Mesenchymal stem cell (in vitro differentiated cells and primary cell): Measurements from ENCODE around the gene CCDC174.
A peak's percentile ranks its signal among the peaks of the same experiment; 100 is the strongest.
"Not testable (repeated sequence)": the region's sequence is repeated elsewhere in the genome, so short reads cannot be mapped to it uniquely, and the experiment has no call there.

Source experiments
- DNase-seq: peaks from one replicate; pipeline ENCODE4 v3.0.0-alpha.2; 2013
- H2AFZ ChIP-seq: one replicate; pipeline ENCODE4 v1.6.1; 2013; ENCODE audit warnings: low read depth, mild to moderate bottlenecking, control low read depth, inconsistent platforms, low read length, moderate library complexity
- H2AK5ac ChIP-seq: 2 replicates; pipeline ENCODE4 v1.6.1; 2013; ENCODE audit warnings: low read length, moderate library complexity, mild to moderate bottlenecking, inconsistent platforms; ENCODE audit not compliant: severe bottlenecking
- H2BK120ac ChIP-seq: one replicate; pipeline ENCODE4 v1.6.1; 2013; ENCODE audit warnings: low read depth, mild to moderate bottlenecking, inconsistent platforms, low read length, moderate library complexity
- H2BK12ac ChIP-seq, 2 experiments: one replicate each; pipeline ENCODE4 v1.6.1; 2013; ENCODE audit warnings: inconsistent platforms in 2 of 2, low read length in 2 of 2, mild to moderate bottlenecking in 2 of 2, moderate library complexity in 2 of 2, control low read depth in 1 of 2
- H2BK15ac ChIP-seq: one replicate; pipeline ENCODE4 v1.6.1; 2013; ENCODE audit warnings: mild to moderate bottlenecking, low read depth, inconsistent platforms; ENCODE audit not compliant: poor library complexity, severe bottlenecking
- H2BK5ac ChIP-seq: 2 replicates; pipeline ENCODE4 v1.6.1; 2013; ENCODE audit warnings: low read depth, mild to moderate bottlenecking, low read length, control low read depth, inconsistent platforms; ENCODE audit not compliant: poor library complexity, severe bottlenecking
- H3K14ac ChIP-seq, 2 experiments: one replicate each; pipeline ENCODE4 v1.6.1; 2013; ENCODE audit warnings: inconsistent platforms in 2 of 2, low read length in 2 of 2, control low read depth in 1 of 2, mild to moderate bottlenecking in 1 of 2, moderate library complexity in 1 of 2
- H3K18ac ChIP-seq, 2 experiments: one replicate each; pipeline ENCODE4 v1.6.1; 2013; ENCODE audit warnings: inconsistent platforms in 2 of 2, low read length in 2 of 2, control low read depth in 1 of 2, low read depth in 1 of 2, mild to moderate bottlenecking in 1 of 2
- H3K23ac ChIP-seq, 2 experiments: one replicate each; pipeline ENCODE4 v1.6.1; 2013; ENCODE audit warnings: inconsistent platforms in 2 of 2, low read length in 2 of 2, mild to moderate bottlenecking in 2 of 2, moderate library complexity in 2 of 2, control low read depth in 1 of 2
- H3K27ac ChIP-seq: 2 replicates; pipeline ENCODE4 v1.5.1; 2013; ENCODE audit warnings: mild to moderate bottlenecking, moderate library complexity, low read length, control low read depth, inconsistent platforms; ENCODE audit not compliant: poor library complexity, severe bottlenecking
- H3K27me3 ChIP-seq, 2 experiments: 2 replicates each; pipeline versions ENCODE4 v1.6.1 to v1.7.0; 2013; ENCODE audit warnings: low read length in 2 of 2, mild to moderate bottlenecking in 2 of 2, moderate library complexity in 2 of 2, control low read depth in 1 of 2, inconsistent platforms in 1 of 2; ENCODE audit not compliant: control insufficient read depth in 1 of 2, insufficient read depth in 1 of 2
- H3K36me3 ChIP-seq, 2 experiments: 2 replicates each; pipeline versions ENCODE4 v1.6.1 to v1.7.0; 2013; ENCODE audit warnings: low read length in 2 of 2, control low read depth in 1 of 2, inconsistent platforms in 1 of 2, low read depth in 1 of 2, mild to moderate bottlenecking in 1 of 2; ENCODE audit not compliant: insufficient read depth in 2 of 2, control insufficient read depth in 1 of 2
- H3K4ac ChIP-seq, 2 experiments: one replicate each; pipeline ENCODE4 v1.6.1; 2013; ENCODE audit warnings: inconsistent platforms in 2 of 2, low read length in 2 of 2, mild to moderate bottlenecking in 2 of 2, moderate library complexity in 2 of 2, control low read depth in 1 of 2, low read depth in 1 of 2
- H3K4me1 ChIP-seq: 2 replicates; pipeline ENCODE4 v1.6.1; 2013; ENCODE audit warnings: low read depth, low read length, control low read depth; ENCODE audit not compliant: control insufficient read depth, insufficient read depth
- H3K4me2 ChIP-seq: 2 replicates; pipeline ENCODE4 v1.6.1; 2013; ENCODE audit warnings: low read length, mild to moderate bottlenecking, inconsistent platforms; ENCODE audit not compliant: poor library complexity, severe bottlenecking
- H3K4me3 ChIP-seq, 2 experiments: 2 replicates each; pipeline versions ENCODE4 v1.5.1 to v1.7.0; 2013; ENCODE audit warnings: low read length in 2 of 2, mild to moderate bottlenecking in 2 of 2, control low read depth in 1 of 2, low read depth in 1 of 2; ENCODE audit not compliant: insufficient read depth in 1 of 2
- H3K79me1 ChIP-seq: replicated peaks from 2 replicates; pipeline ENCODE4 v1.6.1; 2013; ENCODE audit warnings: mild to moderate bottlenecking, control low read depth, low read length, inconsistent platforms; ENCODE audit not compliant: poor library complexity, severe bottlenecking
- H3K9ac ChIP-seq: 2 replicates; pipeline ENCODE4 v1.7.0; 2013; ENCODE audit warnings: mild to moderate bottlenecking, low read length, moderate library complexity
- H3K9me3 ChIP-seq: 2 replicates; pipeline ENCODE4 v1.7.0; 2013; ENCODE audit warnings: mild to moderate bottlenecking, low read length; ENCODE audit not compliant: control insufficient read depth
- H4K8ac ChIP-seq: one replicate; pipeline ENCODE4 v1.6.1; 2013; ENCODE audit warnings: inconsistent platforms, mild to moderate bottlenecking, low read length, moderate library complexity
- H4K91ac ChIP-seq: one replicate; pipeline ENCODE4 v1.6.1; 2013; ENCODE audit warnings: mild to moderate bottlenecking, low read length, inconsistent platforms
- WGBS: methylation state at CpG from one replicate; pipeline ENCODE4 v1.1.7; 2013; ENCODE audit warnings: mixed read lengths; 5-methylcytosine and 5-hydroxymethylcytosine counted together

The CCDC174 gene

GRCh38 chr3:14650193-14650592, 1.4 kb upstream of the CCDC174 start:
- Histone ChIP-seq H4K8ac (no peak overlapping the region), H3K4ac (no peak overlapping the region), H2BK120ac (no peak overlapping the region), H3K18ac (no peak overlapping the region), H4K91ac (no peak overlapping the region), H3K4me3 (peak overlapping the region in 1 of 2 experiments; percentile 95), H2BK5ac (no peak overlapping the region), H3K9me3 (no peaks in the 10 kb centered on the region), H3K23ac (no peak overlapping the region), H3K79me1 (peaks cover 5% of the 10 kb centered on the region), H2AFZ (no peak overlapping the region), H3K27ac (no peak overlapping the region), H2AK5ac (peak overlapping the region; percentile 57), H3K36me3 (peaks cover 4 to 9% of the 10 kb centered on the region in 2 experiments), H3K9ac (no peak overlapping the region), H3K14ac (no peak overlapping the region), H3K4me1 (peaks cover 4% of the 10 kb centered on the region), H2BK12ac (no peak overlapping the region), H2BK15ac (no peak overlapping the region), H3K27me3 (peaks cover 0 to 4% of the 10 kb centered on the region in 2 experiments), H3K4me2 (no peak overlapping the region)
- DNase-seq = no peak
- WGBS = 94% methylated on average over 3 of the region's 4 CpGs

GRCh38 chr3:14652360-14652907, 872 bp downstream of the CCDC174 start:
- Histone ChIP-seq H3K4me3 (peak overlapping the region; percentile 78 to 95), H3K79me1 (peaks cover 15% of the 10 kb centered on the region), H3K27ac (peak overlapping the region; percentile 11), H3K4ac (peak overlapping the region in 1 of 2 experiments; percentile 90), H3K4me2 (peak overlapping the region; percentile 78), H3K9ac (peak overlapping the region; percentile 98), H3K36me3 (peaks cover 8 to 31% of the 10 kb centered on the region in 2 experiments), H2AFZ (peak overlapping the region; percentile 80), H3K14ac (peak overlapping the region in 1 of 2 experiments; percentile 87)
- H2BK15ac ChIP-seq, H3K9me3 ChIP-seq, H3K4me1 ChIP-seq, H3K27me3 ChIP-seq, H4K8ac ChIP-seq, DNase-seq, H2BK12ac ChIP-seq, H3K18ac ChIP-seq, H3K23ac ChIP-seq, H2BK5ac ChIP-seq, H2AK5ac ChIP-seq, H4K91ac ChIP-seq, H2BK120ac ChIP-seq: not testable (repeated sequence)
- 93% methylated on average over 21 of the region's 21 CpGs for WGBS

GRCh38 chr3:14657579-14657978, 6.0 kb downstream of the CCDC174 start:
- Histone ChIP-seq H4K91ac (no peak overlapping the region), H2BK12ac (no peak overlapping the region), H3K9me3 (no peaks in the 10 kb centered on the region), H3K4ac (no peak overlapping the region), H2BK120ac (no peak overlapping the region), H2BK5ac (no peak overlapping the region), H3K27ac (no peak overlapping the region), H2AK5ac (no peak overlapping the region), H3K4me3 (no peak overlapping the region), H2BK15ac (no peak overlapping the region), H3K14ac (no peak overlapping the region), H3K36me3 (peaks cover 45 to 83% of the 10 kb centered on the region in 2 experiments), H3K9ac (no peak overlapping the region), H3K4me2 (no peak overlapping the region), H3K27me3 (no peaks in the 10 kb centered on the region), H2AFZ (no peak overlapping the region), H3K18ac (no peak overlapping the region), H3K79me1 (peaks cover 40% of the 10 kb centered on the region), H3K23ac (no peak overlapping the region), H3K4me1 (peaks cover 2% of the 10 kb centered on the region), H4K8ac (no peak overlapping the region)
- DNase-seq = no peak
- 100% methylated on average over 2 of the region's 2 CpGs for WGBS

GRCh38 chr3:14658978-14659377, 7.4 kb downstream of the CCDC174 start:
- Histone ChIP-seq H3K27me3 (no peaks in the 10 kb centered on the region), H2AK5ac (no peak overlapping the region), H2AFZ (no peak overlapping the region), H3K14ac (no peak overlapping the region), H3K23ac (no peak overlapping the region), H3K36me3 (peaks cover 53 to 97% of the 10 kb centered on the region in 2 experiments), H4K91ac (no peak overlapping the region), H3K18ac (no peak overlapping the region), H3K4me2 (no peak overlapping the region), H2BK12ac (no peak overlapping the region), H3K4me3 (no peak overlapping the region), H2BK15ac (no peak overlapping the region), H3K9ac (no peak overlapping the region), H3K27ac (no peak overlapping the region), H3K4ac (no peak overlapping the region), H3K79me1 (peaks cover 43% of the 10 kb centered on the region), H3K9me3 (no peaks in the 10 kb centered on the region), H2BK120ac (no peak overlapping the region), H4K8ac (no peak overlapping the region), H3K4me1 (no peaks in the 10 kb centered on the region), H2BK5ac (no peak overlapping the region)
- WGBS = 100% methylated on average over 1 of the region's 2 CpGs
- no peak for DNase-seq
